NCI-H2227 (cell line): ENCODE data around the gene LDLRAD4.

Experiments used
- DNase-seq: peaks from one replicate; lab custom pipeline; 2025; ENCODE audit not compliant: unreplicated experiment; lab: John Stamatoyannopoulos, UW

Gene LDLRAD4

DNA sequence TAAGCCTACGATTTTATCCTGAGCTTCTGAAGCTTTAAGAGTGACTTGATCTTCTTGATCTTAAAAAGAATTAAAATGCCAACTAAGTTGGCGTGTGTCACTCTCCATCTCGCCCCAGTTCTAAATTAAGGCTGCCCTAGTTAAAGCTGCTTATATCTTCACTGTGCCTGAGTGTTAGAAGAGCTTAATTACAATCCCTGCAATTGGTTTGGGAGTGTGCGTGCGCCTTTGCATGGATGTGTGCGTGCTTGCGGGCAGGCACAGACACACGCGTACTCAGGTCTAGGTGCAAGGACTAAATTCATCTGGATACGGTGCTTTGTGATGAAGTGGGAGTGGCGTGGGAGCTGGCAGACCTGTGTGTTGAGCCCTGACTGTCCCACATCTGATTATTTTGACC, 306.3 kb downstream of the LDLRAD4 start:
- no peak for DNase-seq

DNA sequence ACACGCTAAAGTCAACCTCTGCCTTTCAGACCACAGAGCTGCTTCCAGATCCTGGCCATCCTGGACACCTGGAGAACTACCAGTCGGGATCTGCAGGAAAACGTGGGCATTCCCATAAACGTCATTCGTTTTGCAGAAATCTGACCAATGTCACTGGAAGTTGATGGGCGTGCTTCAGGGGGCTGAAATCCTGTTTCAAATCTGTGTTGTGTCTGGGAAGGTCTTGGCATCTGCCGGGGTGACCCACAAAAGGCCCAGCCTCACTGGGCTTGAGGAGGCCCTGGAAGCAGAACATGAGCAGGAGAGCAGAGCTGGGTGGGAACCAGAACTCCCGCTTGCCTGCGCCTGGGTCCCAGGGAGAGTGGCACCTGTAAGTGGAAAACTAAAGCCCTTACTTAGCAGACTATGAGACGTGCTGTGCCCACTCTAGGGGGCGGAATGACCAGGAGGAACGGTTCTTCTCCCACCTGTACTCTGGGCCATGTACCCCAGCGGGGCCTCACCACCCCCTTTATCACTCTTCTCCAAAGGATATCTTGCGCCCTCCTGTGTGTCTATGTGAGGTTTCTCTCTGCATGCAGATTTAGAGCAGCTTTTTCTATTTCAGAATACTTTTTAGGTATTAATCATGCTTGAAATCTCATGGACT, 306.9 kb downstream of the LDLRAD4 start:
- no peak for DNase-seq

DNA sequence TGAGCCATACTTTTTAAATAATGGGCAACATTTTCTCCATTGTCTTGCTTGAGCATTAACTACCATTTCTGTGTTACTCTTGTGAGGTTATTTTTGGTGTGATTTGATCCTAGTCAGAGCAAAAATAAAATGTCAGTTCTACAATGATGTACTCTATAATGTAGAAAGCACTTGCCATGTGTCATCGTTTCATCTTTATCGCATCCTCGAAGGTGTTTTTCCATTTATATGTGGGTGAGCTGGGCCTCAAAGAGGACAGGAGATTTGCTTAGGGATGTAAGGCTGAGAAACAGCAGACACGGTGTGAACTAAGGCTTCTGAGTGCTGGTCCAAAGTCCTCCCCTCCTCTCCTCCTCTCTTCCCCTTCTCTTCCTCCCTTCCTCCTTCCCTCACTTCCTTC, 308.0 kb downstream of the LDLRAD4 start:
- no peak for DNase-seq

DNA sequence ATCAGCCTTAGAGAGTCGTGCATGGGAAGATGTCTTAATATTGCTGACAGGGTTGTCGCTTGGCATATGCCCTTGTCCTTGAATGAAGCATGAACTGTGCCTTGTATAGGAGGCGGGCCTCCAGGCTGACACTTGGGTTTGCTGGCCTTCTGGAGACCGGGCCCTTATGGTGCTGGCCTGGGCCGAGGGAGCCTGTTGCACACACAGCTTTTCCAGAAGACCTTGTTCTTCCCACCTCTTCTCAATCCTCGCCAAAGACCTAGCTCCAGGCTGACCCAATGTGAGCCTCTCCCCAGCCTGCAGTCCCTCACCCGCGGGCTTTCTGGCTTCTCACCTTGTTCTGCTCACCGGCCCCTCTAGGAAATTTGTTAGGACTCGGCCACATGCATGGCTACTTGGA, 308.7 kb downstream of the LDLRAD4 start:
- DNase-seq: no peak

DNA sequence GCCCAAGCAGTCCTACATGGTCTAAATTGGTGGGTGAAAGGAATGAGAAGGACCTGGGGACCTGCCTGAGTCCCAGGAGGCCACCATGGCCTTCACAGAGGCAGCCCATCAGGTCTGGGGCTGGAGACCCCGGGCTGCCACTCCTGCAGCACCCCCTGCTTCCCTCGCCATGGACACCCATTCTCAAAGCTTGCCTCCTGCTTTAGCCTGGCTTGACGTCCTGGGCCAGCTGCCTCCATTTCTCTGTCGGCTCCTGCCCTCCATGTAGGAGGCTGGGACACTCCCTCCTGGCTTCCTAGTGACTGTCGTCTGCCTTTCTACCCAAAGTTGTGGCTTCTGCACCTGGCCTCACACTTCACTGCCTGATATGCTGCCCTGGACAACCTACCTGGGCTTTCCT, 309.2 kb downstream of the LDLRAD4 start:
- DNase-seq: no peak

DNA sequence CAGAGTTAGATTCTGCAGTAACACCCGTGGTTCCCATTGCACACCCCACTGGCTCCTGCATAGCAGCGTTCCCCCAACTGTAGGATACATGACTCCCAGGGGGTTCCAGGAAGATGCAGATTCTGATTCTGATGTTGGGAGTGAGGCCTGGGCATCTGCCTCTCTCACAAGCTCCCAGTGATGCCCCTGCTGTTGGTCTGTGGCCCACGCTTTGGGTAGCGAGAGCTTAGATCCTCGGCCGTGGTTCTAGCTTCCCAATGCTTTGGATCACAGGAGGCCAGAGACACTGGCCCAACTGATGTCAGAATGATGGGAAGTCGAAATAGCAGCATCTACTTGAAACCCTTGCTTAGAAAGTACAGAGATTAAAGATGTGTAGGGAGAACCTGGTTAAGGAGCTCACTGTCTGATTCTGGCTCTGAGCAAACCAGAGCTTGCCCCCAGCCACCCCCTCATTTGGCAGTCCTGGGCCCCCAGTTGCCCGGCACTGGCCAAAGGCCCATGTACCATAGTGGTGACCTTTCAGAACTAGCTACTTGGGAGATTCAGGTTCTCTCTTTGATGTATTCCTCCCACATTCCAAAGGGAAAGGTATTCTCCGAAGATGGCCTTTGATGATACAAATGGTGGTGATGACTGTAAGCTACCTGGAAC, 310.3 kb downstream of the LDLRAD4 start:
- DNase-seq: no peak

DNA sequence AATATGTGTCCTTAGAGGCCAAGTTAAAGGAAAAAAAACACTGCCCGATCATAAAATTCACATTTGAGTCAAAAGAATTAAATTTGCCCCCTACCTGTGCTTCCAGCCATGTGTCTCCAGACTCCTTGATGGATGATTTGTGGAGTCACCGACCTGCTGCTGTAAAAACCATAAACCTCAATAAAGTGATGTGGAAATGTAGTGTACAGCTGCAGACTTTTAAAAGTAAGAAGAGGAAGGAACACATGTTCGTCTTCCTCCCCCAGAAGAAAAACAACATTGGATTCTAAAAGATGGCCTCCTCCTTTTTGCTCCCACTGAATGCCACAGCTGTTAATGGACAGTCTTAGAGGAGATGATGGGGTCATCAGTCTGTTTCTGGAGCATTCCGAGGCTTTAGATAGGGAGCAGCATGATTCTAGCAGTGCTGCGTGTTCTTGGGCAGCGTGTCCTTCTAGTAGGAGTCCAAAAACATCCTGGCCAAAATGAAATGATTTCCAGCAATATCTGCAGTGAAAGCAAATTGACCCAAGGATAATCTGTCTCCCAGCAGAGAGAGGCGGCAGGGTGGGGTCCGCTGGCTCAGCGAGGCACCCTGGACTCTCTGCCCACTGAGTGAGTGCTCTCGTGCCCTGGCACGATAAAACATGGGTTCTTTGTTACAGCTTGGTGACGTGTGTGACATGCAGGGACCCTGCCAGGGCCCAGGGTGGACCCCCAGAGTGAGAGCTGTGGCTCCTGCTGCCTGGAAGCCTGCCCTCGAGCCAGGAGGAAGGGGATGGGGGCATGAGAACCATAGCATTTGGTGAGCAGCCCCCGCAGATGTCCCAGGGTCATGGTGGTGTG, 311.7 kb downstream of the LDLRAD4 start:
- DNase-seq: no peak

DNA sequence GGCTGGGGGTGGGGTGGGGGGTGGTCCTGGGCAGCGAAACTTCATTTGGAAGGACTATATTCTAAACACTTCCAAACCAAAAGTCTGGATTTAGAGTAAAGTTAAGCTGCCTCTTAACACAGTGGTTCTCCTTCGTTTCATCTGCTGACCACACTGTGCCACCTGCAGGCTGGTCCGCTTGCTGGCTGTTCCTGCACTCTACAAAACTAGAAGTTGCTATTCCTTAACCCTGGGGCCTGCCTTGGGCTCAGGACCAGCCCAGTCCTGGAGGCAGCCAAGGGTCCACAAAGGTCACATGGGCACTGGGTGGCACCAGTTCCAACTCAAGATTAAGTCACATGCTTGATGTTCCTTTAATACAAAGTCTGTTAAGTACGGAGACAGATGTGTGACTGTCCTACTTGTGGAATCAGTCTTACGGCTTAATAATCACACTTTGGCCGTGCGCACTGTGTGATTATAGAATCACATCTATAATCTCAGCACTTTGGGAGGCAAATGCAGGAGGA, 312.4 kb downstream of the LDLRAD4 start:
- no peak for DNase-seq

DNA sequence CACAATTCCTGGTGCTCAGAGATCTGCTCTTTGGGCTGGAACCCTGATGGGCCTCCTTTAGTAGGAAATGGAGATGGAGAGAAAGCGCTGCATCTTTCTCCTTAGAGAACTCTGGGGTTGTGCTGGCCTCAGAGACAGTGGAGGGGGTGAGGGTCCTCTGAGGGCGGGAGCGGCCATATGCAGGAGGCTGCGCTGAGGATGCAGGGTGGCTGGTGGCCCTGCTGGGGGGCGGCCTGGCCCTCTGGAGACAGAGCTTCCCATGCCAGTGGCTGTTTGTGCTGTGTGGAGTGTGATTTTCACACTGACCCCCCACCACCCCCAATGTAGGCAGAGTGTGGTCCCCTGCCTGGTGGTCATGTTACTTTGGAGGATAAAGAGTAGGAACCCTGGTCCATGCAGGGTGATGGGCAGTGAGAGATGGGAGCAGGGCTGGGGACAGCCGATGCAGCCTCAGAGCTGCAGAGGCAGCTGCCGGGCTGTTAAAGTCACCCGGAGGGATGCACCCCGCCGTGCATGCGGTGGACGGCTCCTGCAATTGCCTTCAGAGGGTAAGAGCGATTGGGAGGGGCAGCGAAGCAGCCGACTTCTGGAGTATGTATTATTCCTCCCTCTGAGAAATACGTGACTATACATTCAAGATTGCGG, 313.2 kb downstream of the LDLRAD4 start:
- DNase-seq: no peak

DNA sequence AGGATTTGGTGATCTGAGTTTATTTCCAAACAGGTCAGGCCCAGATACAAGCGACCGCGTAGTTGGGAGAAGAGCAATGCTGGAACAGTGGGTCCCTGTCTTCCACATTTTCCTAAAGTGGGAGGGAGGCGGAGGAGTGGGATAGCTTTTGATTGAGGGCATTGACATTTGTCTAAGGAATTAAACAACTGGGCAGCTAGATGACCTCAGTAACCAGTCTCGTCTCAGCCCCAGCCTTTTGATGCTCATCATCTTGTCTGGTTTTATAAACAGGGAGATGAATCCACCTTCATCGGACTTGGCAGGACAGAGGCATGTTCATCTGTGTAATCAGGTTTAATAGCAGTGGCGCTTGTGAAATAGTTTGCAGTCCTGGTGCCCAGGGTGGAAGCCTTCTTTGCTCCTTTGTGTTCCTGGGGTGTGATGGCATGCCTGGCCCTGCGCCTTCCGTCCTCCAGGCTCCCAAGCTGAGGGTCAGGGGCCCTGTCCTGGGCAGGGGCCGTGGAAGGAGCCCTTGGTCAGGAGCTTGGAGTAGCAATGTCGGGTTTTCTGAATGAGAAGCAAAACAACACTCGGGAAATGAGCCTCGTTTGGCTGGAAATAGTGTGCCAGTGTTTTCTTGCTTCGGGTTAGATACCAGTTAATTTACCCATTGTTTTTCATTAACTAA, 314.0 kb downstream of the LDLRAD4 start:
- no peak for DNase-seq

DNA sequence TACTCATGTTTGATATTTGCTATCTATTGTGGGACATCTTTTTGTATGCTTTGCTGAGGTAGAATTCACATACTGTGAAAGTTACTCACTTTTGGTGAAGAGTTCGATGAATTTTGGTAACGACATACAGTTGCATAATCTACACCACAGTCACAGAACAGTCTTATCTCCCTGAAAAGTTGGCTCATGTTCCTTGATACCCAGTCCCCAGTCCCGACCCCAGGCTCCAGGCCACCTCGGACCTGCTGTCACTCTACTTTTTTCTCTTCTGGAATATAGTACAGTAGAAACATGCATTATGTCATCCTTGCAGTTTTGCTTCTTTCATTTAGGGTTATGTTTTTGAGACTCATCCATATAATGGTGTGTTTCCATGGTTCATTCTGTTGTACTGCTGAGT, 316.1 kb downstream of the LDLRAD4 start:
- DNase-seq: no peak

DNA sequence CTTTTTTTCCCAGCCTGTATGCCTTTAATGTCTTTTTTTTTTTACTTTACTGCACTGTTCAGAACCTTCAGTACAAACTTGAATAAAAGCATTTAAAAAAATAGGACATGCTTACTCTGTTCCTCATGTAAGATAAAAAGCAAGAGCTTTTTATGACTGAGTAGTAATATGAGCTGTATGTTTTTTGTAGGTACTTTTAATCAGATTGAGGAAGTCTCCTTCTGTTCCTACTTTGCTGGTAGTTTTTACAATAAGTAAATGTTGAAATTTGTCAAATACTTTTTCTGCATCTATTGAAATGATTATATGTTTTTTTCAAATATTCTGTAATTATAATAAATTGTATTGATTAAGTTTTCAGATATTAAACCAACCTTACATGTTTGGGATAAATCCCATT, 318.0 kb downstream of the LDLRAD4 start:
- no peak for DNase-seq

DNA sequence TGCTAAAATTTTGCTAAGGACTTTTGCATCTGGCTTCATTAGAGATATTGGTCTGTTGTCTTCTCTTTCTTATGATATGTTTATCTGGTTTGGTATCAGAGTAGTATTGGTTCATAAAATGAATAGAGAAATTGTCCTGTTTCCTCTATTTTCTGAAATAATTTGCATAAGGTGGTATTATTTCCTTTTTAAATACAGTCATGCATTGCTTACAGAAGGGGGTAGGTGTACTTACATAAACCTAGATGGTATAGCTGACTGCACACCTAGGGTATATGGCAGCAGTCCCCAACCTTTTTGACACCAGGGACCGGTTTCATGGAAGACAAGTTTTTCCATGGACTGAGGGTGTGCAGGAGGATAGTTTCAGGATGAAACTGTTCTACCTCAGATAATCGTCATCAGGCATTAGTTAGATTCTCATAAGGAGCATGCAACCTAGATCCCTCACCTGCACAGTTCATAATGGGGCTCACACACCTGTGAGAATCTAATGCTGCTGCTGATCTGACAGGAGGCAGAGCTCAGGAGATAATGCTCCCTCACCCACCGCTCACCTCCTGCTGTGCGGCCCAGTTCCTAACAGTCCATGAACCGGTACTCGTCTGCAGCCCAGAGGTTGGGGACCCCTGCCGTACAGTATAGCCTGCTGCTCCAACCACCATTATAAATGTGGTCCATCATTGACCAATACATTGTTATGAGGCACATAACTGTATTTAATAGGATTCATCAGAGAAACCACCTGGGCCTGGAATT, 318.6 kb downstream of the LDLRAD4 start:
- no peak for DNase-seq

DNA sequence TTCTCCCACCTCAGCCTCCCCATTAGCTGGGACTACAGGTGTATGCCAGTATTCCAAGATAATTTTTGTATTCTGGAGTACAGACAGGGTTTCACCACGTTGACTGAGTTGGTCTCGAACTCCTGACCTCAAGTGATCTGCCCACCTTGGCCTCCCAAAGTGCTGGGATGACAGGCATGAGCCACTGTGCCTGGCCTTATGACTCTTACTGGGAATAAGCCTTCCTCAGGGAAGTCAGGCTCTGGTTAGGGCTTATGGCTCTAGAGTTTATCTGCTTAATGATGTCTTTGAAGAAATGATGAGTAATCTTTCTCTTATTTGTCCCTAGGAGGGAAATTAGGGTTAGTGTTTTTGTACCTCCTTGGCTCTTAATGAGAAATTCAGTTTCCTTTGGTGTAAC, 320.1 kb downstream of the LDLRAD4 start:
- DNase-seq: no peak

DNA sequence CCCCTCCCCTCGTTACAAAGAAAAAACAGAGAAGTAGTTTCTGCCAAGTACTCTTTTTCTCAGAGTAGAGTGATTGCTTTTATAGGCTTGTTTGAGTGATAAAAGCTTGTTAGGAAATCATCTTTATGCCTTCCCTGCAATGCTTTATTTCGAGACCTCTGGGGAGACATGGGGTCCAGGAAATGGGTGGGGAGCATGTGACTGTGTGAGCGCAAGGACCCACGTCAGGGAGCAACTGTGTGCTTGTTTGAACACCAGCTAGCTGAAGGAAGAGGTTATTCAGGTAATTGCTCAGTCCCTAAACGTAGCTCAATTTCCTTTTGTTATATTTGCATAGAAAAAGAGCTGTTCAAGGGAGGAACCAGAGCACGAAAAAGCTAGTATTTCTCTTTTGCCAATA, 320.5 kb downstream of the LDLRAD4 start:
- no peak for DNase-seq

DNA sequence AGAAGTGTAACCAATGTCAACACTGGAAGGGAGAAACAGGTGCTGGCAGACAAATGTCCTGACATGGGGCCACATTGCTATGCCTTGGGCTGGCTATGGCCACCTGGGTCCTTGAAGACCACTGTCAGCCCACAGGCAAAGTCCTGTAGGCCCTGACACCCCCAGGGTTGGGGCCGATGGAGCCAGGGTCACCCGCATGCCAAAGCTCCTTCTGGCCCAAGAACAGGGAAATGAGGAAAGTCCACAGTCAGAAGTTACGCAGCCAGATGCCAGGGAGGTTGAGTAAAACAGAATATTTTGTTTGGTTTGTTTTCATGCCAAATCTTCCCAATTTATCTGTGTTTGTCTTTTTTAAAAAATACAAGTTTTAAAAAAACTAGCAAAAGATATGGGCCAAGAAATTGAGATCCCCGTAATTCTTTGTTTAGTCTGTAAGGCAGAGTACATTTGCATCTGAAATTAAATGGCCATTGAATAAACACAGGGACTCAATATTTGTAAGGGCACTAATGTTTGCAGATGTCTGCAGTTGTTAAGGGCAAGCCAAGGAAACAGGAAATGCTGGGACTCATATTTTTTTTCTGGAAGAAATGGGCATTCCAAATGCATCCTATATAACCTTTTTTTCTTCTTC, 321.4 kb downstream of the LDLRAD4 start:
- no peak for DNase-seq

DNA sequence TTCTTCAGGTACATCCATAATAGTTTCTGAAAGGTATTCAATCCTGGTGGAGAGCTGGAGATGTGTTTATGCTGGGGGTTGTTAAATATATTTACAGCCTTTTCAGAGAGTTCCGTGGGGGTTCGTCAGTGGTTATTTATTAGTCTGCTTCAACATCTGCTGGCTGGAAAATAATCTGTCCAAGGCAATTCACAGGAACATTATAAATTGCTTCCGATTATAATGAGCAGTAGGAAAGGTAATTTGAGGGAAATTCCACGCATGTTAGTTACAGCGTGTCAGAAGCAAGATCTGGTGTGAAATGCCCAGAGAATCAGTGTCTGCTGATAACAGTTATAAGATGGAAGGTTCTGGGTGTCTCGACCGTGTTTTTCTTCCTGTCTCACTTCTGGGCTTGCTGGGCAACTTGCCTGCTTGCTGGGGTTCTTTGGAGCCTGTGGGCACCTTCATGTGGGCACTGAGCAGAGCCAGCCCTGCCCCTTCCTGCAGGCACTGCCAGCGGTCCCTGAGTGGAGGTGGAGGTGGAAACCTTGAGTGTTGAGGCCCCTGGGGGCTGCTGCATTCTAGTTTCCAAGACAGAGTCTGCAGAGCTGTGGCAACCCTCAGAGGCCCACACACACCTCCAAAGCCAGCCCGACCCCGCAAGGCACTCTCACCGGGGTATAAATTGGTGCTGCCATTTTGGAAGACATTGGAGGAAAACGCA, 322.1 kb downstream of the LDLRAD4 start:
- DNase-seq: no peak

DNA sequence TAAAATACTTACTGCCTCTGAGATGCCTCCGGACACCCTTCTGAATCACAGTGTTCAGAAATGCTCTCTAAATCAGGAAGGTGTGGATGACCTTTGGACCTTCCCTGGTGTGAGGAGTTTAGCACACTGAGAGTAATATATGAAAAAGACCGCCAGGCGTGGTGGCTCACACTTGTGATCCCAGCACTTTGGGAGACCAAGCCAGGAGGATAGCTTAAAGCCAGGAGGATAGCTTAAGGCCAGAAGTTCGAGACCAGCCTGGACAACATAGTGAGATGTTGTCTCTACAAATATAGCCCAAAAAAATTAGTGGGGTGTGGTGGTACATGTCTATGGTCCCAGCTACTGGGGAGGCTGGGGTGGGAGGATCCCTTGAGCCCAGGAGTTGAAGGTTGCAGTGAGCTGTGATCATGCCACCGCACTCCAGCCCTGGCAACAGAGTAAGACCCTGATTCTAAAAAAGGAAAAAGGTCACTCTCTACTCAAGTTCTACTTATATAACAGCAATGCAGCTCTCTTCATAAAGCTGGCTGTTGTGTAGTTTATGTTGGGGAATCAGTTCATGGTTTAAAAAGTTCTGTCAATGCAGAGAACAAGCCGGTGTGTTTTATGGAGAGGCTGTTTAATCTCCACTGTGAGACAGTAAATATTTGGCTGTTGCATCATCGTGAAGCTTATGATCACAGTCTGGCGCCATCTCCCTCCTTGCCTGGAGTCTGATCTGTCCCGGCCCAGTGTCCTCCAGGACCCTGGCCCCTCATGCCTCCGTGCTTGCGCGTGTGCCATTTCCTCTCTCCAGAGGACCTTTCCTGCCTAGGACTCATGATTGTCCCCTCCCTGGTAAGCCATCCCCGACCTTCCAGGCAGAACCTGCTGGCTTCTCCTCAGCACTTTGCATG, 323.3 kb downstream of the LDLRAD4 start:
- no peak for DNase-seq
